ENCODE data around the gene LRRC23.

DNA sequence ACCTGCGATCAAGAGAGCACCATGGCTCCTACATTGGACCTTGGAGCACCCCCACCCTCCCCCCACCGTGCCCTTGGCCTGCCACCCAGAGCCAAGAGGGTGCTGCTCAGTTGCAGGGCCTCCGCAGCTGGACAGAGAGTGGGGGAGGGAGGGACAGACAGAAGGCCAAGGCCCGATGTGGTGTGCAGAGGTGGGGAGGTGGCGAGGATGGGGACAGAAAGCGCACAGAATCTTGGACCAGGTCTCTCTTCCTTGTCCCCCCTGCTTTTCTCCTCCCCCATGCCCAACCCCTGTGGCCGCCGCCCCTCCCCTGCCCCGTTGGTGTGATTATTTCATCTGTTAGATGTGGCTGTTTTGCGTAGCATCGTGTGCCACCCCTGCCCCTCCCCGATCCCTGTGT is 37.2 kb downstream of the LRRC23 start:
- TF ChIP-seq, protein P1, sequence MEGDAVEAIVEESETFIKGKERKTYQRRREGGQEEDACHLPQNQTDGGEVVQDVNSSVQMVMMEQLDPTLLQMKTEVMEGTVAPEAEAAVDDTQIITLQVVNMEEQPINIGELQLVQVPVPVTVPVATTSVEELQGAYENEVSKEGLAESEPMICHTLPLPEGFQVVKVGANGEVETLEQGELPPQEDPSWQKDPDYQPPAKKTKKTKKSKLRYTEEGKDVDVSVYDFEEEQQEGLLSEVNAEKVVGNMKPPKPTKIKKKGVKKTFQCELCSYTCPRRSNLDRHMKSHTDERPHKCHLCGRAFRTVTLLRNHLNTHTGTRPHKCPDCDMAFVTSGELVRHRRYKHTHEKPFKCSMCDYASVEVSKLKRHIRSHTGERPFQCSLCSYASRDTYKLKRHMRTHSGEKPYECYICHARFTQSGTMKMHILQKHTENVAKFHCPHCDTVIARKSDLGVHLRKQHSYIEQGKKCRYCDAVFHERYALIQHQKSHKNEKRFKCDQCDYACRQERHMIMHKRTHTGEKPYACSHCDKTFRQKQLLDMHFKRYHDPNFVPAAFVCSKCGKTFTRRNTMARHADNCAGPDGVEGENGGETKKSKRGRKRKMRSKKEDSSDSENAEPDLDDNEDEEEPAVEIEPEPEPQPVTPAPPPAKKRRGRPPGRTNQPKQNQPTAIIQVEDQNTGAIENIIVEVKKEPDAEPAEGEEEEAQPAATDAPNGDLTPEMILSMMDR (conservative IDR thresholded peaks at IDR 0.05; ENCODE audit: low read depth, low read length), result no peak
- no peak for TF ChIP-seq EZH2phosphoT487 (IDR thresholded peaks at IDR 0.05; ENCODE audit: borderline replicate concordance, low read length)
- TF ChIP-seq EZH2 (IDR thresholded peaks at IDR 0.05; ENCODE audit: low read length, unreplicated experiment), result no peak

Measured in PC-3 (cell line).